GM12864 (cell line): ENCODE data around the gene ZDHHC8.

Experiments
- DNase-seq: peaks from one replicate; pipeline ENCODE4 v3.0.0-alpha.2; 2011; ENCODE audit warnings: low read depth
- H3K4me3 ChIP-seq: 2 replicates; pipeline ENCODE4 v1.5.1; 2011; ENCODE audit warnings: mild to moderate bottlenecking, low read depth, low read length, control low read depth
- TF ChIP-seq, protein P1 (sequence below): IDR thresholded peaks from 2 replicates; pipeline ENCODE4 v1.5.1; 2011; ENCODE audit warnings: low read depth, mild to moderate bottlenecking, moderate library complexity, low read length, control low read depth, inconsistent platforms; ENCODE audit errors: missing control alignments

ZDHHC8 gene

GRCh38 chr22:20186871-20187546 lies 55.4 kb downstream of the ZDHHC8 start:
- H3K4me3 ChIP-seq = no peak overlapping the region
- TF ChIP-seq, protein P1, sequence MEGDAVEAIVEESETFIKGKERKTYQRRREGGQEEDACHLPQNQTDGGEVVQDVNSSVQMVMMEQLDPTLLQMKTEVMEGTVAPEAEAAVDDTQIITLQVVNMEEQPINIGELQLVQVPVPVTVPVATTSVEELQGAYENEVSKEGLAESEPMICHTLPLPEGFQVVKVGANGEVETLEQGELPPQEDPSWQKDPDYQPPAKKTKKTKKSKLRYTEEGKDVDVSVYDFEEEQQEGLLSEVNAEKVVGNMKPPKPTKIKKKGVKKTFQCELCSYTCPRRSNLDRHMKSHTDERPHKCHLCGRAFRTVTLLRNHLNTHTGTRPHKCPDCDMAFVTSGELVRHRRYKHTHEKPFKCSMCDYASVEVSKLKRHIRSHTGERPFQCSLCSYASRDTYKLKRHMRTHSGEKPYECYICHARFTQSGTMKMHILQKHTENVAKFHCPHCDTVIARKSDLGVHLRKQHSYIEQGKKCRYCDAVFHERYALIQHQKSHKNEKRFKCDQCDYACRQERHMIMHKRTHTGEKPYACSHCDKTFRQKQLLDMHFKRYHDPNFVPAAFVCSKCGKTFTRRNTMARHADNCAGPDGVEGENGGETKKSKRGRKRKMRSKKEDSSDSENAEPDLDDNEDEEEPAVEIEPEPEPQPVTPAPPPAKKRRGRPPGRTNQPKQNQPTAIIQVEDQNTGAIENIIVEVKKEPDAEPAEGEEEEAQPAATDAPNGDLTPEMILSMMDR = no peak
- no peak for DNase-seq

DNA sequence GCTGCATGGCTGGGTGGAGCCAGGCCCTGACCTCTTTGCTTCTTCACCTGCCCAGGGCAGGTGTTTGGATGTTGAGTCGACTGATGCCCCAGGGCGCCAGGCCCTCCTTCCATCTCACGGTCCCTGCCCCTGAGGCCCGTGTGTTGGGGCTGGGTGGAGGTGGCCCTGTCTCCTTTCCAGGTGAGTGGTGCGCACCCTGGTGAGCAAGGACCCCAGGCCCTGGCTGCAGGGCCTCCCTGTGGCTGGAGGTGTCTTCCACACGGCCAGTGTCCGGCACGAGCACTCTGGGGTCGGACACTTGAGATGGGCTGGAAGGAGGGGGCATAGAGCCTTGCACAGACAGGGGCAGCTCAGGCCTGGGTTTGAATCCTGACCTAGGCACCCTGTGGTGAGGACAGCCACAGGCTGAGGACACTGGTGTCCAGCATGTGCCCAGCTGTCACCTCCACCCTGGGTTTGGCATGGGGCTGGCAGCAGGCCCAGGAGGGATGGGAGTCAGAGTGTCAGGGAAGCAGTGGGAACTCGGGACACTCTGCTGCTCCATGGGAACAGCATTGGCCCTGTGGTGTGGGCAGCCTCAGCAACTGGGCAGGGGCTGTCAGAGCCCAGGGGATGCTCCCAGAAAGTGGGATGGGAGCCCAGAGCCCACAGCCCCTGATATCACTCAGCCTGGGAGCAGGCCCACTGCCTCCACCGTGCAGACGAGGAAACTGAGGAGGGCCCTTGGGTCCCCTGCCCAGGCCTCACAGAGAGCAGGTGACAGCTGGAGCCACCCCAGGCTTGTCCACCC lies 56.4 kb downstream of the ZDHHC8 start:
- TF ChIP-seq, protein P1 = no peak
- no peak for DNase-seq
- no peak overlapping the region for H3K4me3 ChIP-seq

GRCh38 chr22:20188567-20188877 lies 56.9 kb downstream of the ZDHHC8 start:
- TF ChIP-seq, protein P1 = no peak
- no peak for DNase-seq
- no peak overlapping the region for H3K4me3 ChIP-seq

GRCh38 chr22:20191000-20191515 lies 59.5 kb downstream of the ZDHHC8 start:
- DNase-seq = no peak
- TF ChIP-seq, protein P1 = no peak
- no peak overlapping the region for H3K4me3 ChIP-seq

GRCh38 chr22:20191803-20192202 lies 60.2 kb downstream of the ZDHHC8 start:
- no peak for DNase-seq
- no peak overlapping the region for H3K4me3 ChIP-seq
- TF ChIP-seq, protein P1 = no peak

DNA sequence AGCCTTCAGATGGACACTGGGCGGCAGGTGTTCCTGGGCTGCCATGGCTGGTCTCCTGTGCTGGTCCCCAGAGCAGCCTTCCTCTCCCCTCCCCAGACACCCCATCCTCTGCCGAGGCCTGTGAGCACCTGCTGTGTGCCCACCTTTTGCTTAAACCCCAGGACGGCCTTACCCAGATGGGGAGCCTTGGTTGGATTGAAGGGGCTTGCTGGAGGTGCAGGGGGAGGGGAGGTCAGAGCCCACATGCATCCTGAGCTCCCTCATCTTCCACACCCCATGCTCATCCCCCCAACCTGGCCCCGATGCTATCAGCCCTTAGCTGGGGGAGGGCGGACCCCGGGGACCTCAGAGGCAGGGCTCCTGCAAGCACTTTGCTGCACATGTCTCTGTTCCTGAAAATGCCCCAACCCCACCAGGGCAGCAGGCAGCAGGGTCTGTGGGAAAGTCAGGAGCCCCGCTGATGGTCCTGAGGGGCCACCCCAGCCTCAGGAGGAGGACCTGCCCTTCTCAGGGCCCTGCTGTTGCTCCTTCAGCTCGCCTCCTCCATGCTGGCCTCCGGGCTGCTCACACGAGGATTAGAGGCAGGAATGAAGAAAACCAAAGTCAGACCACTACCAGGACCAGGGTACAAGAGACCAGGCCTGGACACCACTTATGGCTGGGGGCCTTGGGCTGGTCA lies 60.8 kb downstream of the ZDHHC8 start:
- TF ChIP-seq, protein P1 = no peak
- DNase-seq = no peak
- no peak overlapping the region for H3K4me3 ChIP-seq
